Measurements from ENCODE around the gene IMPG2. TPM values are rescaled to one million over a fixed set of nuclear protein-coding genes. Genes with fewer than 3 reads are reported as not detected.
A peak's percentile ranks its signal among the peaks of the same experiment; 100 is the strongest.

IMPG2 gene
- total and polyA plus RNA-seq, 4 donors: 0.04 to 0.54 (median 0.10) TPM

DNA sequence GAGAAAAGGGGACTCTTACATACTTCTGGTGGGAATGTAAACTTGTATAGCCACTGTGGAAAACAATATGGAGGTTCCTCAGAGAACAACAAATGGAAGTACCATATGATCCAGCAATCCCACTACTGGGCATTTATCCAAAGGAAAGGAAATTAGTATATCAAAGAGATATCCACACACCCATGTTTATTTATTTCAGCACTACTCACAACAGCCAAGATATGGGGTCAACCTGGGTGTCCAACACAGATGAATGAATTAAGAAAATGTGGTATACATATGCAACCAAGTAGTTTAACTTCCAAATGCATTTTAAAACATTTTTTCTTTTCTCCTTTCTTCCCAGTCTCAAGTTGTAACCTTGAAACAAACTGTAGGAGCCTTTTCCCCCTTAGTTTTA, 54.3 kb downstream of the IMPG2 start:
- no peak for ATAC-seq (ENCODE audit: insufficient read depth, low FRiP score)
- TF ChIP-seq, protein P1, sequence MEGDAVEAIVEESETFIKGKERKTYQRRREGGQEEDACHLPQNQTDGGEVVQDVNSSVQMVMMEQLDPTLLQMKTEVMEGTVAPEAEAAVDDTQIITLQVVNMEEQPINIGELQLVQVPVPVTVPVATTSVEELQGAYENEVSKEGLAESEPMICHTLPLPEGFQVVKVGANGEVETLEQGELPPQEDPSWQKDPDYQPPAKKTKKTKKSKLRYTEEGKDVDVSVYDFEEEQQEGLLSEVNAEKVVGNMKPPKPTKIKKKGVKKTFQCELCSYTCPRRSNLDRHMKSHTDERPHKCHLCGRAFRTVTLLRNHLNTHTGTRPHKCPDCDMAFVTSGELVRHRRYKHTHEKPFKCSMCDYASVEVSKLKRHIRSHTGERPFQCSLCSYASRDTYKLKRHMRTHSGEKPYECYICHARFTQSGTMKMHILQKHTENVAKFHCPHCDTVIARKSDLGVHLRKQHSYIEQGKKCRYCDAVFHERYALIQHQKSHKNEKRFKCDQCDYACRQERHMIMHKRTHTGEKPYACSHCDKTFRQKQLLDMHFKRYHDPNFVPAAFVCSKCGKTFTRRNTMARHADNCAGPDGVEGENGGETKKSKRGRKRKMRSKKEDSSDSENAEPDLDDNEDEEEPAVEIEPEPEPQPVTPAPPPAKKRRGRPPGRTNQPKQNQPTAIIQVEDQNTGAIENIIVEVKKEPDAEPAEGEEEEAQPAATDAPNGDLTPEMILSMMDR (IDR thresholded peaks at IDR 0.05; ENCODE audit: control extremely low read depth, extremely low read depth): no peak
- no peak overlapping the region for H3K9ac ChIP-seq (ENCODE audit: insufficient read depth in 1 of 2, low read length in 2 of 2)

GRCh38 chr3:101262393-101263240, 57.8 kb downstream of the IMPG2 start:
- ATAC-seq (ENCODE audit: insufficient read depth, low FRiP score) (no peak), DNase-seq (no peak)
- no peaks in the 10 kb centered on the region for H3K36me3 ChIP-seq (ENCODE audit: control insufficient read depth in 4 of 4, insufficient read depth in 4 of 4, low read length in 4 of 4)
- H3K9me3 ChIP-seq (ENCODE audit: control insufficient read depth in 4 of 4, insufficient read depth in 3 of 4, low read length in 3 of 4): no peaks in the 10 kb centered on the region
- H3K27me3 ChIP-seq (ENCODE audit: control insufficient read depth in 3 of 3, insufficient read depth in 3 of 3, low read length in 2 of 3): no peaks in the 10 kb centered on the region
- no peaks in the 10 kb centered on the region for H3K4me1 ChIP-seq (ENCODE audit: control insufficient read depth in 5 of 5, insufficient read depth in 5 of 5, low read length in 5 of 5)
- TF ChIP-seq, protein P1 (IDR thresholded peaks at IDR 0.05; ENCODE audit: control extremely low read depth, extremely low read depth): no peak
- no peak overlapping the region for H3K27ac ChIP-seq (ENCODE audit: low read depth in 1 of 2, low read length in 1 of 2)
- no peak overlapping the region for H3K4me3 ChIP-seq
- no peak overlapping the region for H3K9ac ChIP-seq (ENCODE audit: insufficient read depth in 1 of 2, low read length in 2 of 2)

More for the DNA sequence above, 54.3 kb downstream of the IMPG2 start:
- H3K27me3 ChIP-seq (ENCODE audit: control insufficient read depth in 3 of 3, insufficient read depth in 3 of 3, low read length in 2 of 3): no peaks in the 10 kb centered on the region
- H3K27ac ChIP-seq (ENCODE audit: low read depth in 1 of 2, low read length in 1 of 2): no peak overlapping the region
- no peaks in the 10 kb centered on the region for H3K9me3 ChIP-seq (ENCODE audit: control insufficient read depth in 4 of 4, insufficient read depth in 3 of 4, low read length in 3 of 4)
- peak in 2 of 3 donors; percentile 49 to 52 for DNase-seq
- no peaks in the 10 kb centered on the region for H3K36me3 ChIP-seq (ENCODE audit: control insufficient read depth in 4 of 4, insufficient read depth in 4 of 4, low read length in 4 of 4)
- H3K4me3 ChIP-seq: no peak overlapping the region
- H3K4me1 ChIP-seq (ENCODE audit: control insufficient read depth in 5 of 5, insufficient read depth in 5 of 5, low read length in 5 of 5): peaks cover 0 to 8% (median 0%) of the 10 kb centered on the region in 5 donors

DNA sequence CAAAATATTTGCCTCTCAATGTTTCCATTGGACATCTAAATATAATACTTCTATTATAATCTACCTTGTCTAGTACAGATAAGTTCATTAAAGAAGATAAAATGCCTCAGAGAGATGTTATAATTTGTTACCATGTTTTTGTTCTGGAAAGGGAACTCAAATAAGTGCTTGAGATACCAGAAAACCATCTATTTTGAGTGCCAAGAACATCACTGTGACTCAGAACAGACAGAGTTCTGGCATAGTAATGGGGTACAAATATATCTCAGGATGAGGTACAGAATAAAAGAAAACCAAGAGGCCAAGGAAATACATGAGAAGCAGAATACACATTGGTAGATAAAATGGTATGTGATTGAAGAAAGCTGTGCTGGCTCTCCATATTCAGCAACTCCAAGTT, 58.9 kb downstream of the IMPG2 start:
- no peaks in the 10 kb centered on the region for H3K9me3 ChIP-seq (ENCODE audit: control insufficient read depth in 4 of 4, insufficient read depth in 3 of 4, low read length in 3 of 4)
- TF ChIP-seq, protein P1 (IDR thresholded peaks at IDR 0.05; ENCODE audit: control extremely low read depth, extremely low read depth): no peak
- H3K36me3 ChIP-seq (ENCODE audit: control insufficient read depth in 4 of 4, insufficient read depth in 4 of 4, low read length in 4 of 4): no peaks in the 10 kb centered on the region
- no peak overlapping the region for H3K27ac ChIP-seq (ENCODE audit: low read depth in 1 of 2, low read length in 1 of 2)
- DNase-seq (no peak), ATAC-seq (ENCODE audit: insufficient read depth, low FRiP score) (no peak)
- no peak overlapping the region for H3K4me3 ChIP-seq
- H3K27me3 ChIP-seq (ENCODE audit: control insufficient read depth in 3 of 3, insufficient read depth in 3 of 3, low read length in 2 of 3): no peaks in the 10 kb centered on the region
- H3K4me1 ChIP-seq (ENCODE audit: control insufficient read depth in 5 of 5, insufficient read depth in 5 of 5, low read length in 5 of 5): peaks cover 0 to 3% (median 0%) of the 10 kb centered on the region in 5 donors
- H3K9ac ChIP-seq (ENCODE audit: insufficient read depth in 1 of 2, low read length in 2 of 2): no peak overlapping the region

Measured in lung (tissue), 12 donors.